Measurements from ENCODE around the gene AAGAB. TPM values are rescaled to one million over a fixed set of nuclear protein-coding genes. Genes with fewer than 3 reads are reported as not detected.
A peak's percentile ranks its signal among the peaks of the same experiment; 100 is the strongest.

AAGAB gene
- total RNA-seq, 1 experiment from 2014 or later = 102 TPM

DNA sequence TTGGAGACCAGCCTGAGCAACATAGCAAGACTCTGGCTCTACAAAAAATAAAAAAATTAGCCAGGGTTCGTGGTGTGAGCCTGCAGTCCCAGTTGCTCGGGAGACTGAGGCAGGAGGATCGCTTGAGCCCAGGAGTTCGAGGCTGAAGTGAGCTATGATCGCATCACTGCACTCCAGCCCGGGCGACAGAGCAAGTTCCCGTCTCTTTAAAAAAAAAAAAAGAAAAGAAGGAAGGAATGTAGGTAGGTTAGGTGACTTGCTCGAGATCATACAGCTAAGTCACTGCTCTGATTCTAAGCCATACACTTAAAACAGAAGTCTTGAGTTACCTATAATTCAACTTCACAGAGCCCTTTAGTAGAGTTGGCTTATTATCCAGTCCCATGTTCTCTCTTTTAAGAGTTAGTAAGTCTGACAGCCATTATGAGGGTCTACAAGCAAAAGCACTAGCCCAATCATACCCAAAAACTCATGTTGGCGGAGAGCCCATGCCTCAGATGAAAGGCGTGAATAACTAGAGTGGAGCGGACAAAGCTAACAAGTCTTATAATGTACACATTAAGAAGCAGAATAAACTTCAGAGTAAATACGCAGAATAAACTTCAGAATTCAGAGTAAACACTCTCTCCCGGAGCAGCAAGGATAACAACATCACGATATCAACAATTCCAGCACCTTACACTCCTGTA, 768 bp downstream of the AAGAB start:
- Histone ChIP-seq H3K27me3 (ENCODE audit: control insufficient read depth, insufficient read depth, low read length) (no peaks in the 10 kb centered on the region), H3K36me3 (ENCODE audit: control insufficient read depth, insufficient read depth, low read length) (peaks cover 4% of the 10 kb centered on the region; the same call in 1 of the 2 replicates), H3K4me1 (ENCODE audit: control insufficient read depth, insufficient read depth, low read length) (peaks cover 20% of the 10 kb centered on the region), H3K4me3 (ENCODE audit: low read depth in 2 of 2, low read length in 2 of 2) (peak overlapping the region; percentile 83 to 87), H3K9me3 (ENCODE audit: control insufficient read depth, insufficient read depth, low read depth, low read length) (no peaks in the 10 kb centered on the region), H3K27ac (ENCODE audit: low read length) (peak overlapping the region; percentile 96)
- DNase-seq (ENCODE audit: low read depth, low spot score) (no peak), ATAC-seq (no peak)
- POLR2A ChIA-PET = interaction anchor here (0.5 to 1.0 kb wide), 3 partner anchors 146 to 322 kb away, joined by 3 to 6 read pairs (median 3); partner anchors contain the start of gene SMAD3
- CTCF ChIA-PET = interaction anchor here (0.6 kb wide), 2 partner anchors 187 to 402 kb away, joined by 4 to 7 read pairs; no protein-coding TSS in a partner anchor
- BruUV-seq (replicated peaks) = TSS peak; percentile 85
- TF ChIP-seq REST (IDR thresholded peaks at IDR 0.05; ENCODE audit: insufficient read depth in 1 of 2, low read depth in 2 of 2, low read length in 1 of 2) = no peak
- no peak for TF ChIP-seq SIN3A (IDR thresholded peaks at IDR 0.05; ENCODE audit: borderline replicate concordance, insufficient read depth, low read depth, low read length)
- TF ChIP-seq TCF7L2 (IDR thresholded peaks at IDR 0.05; ENCODE audit: low read depth, low read length) = no peak
- no peak for TF ChIP-seq POLR2AphosphoS5 (IDR thresholded peaks at IDR 0.05; ENCODE audit: low read depth, low read length)
- TF ChIP-seq, protein P1, sequence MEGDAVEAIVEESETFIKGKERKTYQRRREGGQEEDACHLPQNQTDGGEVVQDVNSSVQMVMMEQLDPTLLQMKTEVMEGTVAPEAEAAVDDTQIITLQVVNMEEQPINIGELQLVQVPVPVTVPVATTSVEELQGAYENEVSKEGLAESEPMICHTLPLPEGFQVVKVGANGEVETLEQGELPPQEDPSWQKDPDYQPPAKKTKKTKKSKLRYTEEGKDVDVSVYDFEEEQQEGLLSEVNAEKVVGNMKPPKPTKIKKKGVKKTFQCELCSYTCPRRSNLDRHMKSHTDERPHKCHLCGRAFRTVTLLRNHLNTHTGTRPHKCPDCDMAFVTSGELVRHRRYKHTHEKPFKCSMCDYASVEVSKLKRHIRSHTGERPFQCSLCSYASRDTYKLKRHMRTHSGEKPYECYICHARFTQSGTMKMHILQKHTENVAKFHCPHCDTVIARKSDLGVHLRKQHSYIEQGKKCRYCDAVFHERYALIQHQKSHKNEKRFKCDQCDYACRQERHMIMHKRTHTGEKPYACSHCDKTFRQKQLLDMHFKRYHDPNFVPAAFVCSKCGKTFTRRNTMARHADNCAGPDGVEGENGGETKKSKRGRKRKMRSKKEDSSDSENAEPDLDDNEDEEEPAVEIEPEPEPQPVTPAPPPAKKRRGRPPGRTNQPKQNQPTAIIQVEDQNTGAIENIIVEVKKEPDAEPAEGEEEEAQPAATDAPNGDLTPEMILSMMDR (IDR thresholded peaks at IDR 0.05) = no peak
- intact Hi-C loops (cut with micrococcal nuclease; ENCODE audit: unreplicated experiment) = no loop called here
- in situ Hi-C loops (cut with HindIII; ENCODE audit: low pct_unique_long_range_greater_than_20kb, low sequenced_read_pairs) = no loop called here

DNA sequence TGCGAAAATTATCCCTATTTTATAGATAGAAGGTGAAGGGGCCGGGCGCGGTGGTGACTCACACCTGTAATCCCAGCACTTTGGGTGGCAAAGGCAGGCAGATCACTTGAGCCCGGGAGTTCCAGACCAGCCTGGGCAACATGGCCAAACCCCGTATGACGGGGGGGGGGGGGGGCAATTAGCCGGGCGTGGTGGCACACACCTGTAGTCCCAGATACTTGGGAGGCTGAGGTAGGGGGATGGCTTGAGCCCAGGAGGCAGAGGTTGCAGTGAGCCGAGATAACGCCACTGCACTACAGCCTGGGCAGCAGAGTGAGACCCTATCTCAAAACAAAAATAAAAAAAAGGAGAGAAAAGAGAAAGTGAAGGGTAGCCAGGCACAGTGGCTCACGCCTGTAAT, 1.4 kb downstream of the AAGAB start:
- in situ Hi-C loops (cut with HindIII; ENCODE audit: low pct_unique_long_range_greater_than_20kb, low sequenced_read_pairs) (no loop called here), intact Hi-C loops (cut with micrococcal nuclease; ENCODE audit: unreplicated experiment) (no loop called here)
- ChIA-PET POLR2A (no interaction called here), CTCF (no interaction called here)
- BruUV-seq (replicated peaks) = no TSS peak
- Histone ChIP-seq H3K4me1 (ENCODE audit: control insufficient read depth, insufficient read depth, low read length) (peaks cover 20% of the 10 kb centered on the region), H3K27ac (ENCODE audit: low read length) (peak overlapping the region; percentile 96), H3K27me3 (ENCODE audit: control insufficient read depth, insufficient read depth, low read length) (no peaks in the 10 kb centered on the region), H3K4me3 (ENCODE audit: low read depth in 2 of 2, low read length in 2 of 2) (peak overlapping the region; percentile 83 to 87), H3K9me3 (ENCODE audit: control insufficient read depth, insufficient read depth, low read depth, low read length) (no peaks in the 10 kb centered on the region), H3K36me3 (ENCODE audit: control insufficient read depth, insufficient read depth, low read length) (peaks cover 4% of the 10 kb centered on the region; the same call in 1 of the 2 replicates)
- no peak for ATAC-seq
- no peak for TF ChIP-seq SIN3A (IDR thresholded peaks at IDR 0.05; ENCODE audit: borderline replicate concordance, insufficient read depth, low read depth, low read length)
- no peak for TF ChIP-seq POLR2AphosphoS5 (IDR thresholded peaks at IDR 0.05; ENCODE audit: low read depth, low read length)
- no peak for TF ChIP-seq TCF7L2 (IDR thresholded peaks at IDR 0.05; ENCODE audit: low read depth, low read length)
- TF ChIP-seq, protein P1 (IDR thresholded peaks at IDR 0.05) = no peak
- TF ChIP-seq REST (IDR thresholded peaks at IDR 0.05; ENCODE audit: insufficient read depth in 1 of 2, low read depth in 2 of 2, low read length in 1 of 2) = no peak
- DNase-seq (ENCODE audit: low read depth, low spot score) = no peak

All from Panc1 (cell line).